ENCODE results near the gene MCM9.

The MCM9 gene

DNA sequence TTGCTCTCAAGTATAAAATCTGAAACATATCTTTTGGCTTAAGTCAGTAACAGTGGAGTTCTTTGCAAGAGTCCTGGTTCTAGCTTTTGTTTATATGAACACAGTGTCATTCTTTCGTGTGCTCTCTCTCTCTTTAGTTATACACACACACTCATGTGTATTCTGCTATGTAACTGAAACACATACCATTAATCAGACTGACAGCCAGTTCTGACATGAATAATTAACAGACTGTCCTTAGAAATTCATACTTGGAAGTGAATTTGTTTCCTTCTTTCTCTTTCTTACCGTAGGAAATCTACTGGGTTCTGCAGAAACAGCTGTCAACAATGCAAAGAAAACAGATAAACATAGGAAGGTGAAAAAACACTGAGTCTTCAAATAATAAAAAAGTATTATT, 2.5 kb downstream of the MCM9 start:
- DNase-seq (ENCODE audit: low read depth in 3 of 3), result no peak

GRCh38 chr6:118931436-118931835, 3.5 kb downstream of the MCM9 start:
- DNase-seq (ENCODE audit: low read depth in 3 of 3), result no peak

DNA sequence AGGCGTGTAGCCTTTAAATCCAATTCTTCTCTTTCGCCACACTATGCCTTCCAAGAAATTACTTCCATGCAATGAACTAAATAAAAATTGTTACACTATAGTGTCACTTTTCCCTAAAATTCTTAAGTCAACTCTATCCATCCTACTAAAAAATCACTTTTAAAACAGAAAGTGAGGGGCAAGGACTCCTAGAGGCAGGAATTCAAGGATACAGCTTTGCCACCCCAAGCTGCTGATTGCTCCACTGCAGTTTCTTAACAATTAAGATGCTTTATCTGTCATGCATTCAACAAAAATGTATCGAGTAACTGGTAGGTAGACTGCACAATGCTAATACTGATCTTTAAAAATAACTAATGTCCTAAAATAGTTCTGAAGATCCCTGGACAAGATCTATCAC, 4.3 kb downstream of the MCM9 start:
- no peak for DNase-seq (ENCODE audit: low read depth in 3 of 3)

- no peak for DNase-seq (ENCODE audit: low read depth in 3 of 3)
Observed at GRCh38 chr6:118923035-118923434, 11.9 kb downstream of the MCM9 start.

DNA sequence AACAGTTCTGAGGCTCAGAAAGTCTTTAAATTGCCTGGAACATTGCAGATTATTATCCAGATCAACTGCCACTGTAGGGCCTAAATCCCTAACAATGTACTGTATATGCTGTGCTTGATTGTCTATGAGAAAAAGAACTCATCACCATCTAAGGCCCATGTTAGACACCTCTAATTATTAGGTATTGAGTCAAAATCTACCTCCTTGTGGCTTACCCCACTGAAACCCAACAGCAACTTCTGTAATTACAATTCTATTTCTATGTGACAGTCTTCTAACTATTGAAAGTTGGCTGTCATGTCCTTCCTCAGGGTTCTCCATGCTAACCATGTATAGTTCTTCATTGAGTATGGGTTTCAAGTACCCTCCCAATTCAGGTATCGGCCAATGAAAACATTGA, 13.9 kb downstream of the MCM9 start:
- no peak for DNase-seq (ENCODE audit: low read depth in 3 of 3)

GRCh38 chr6:118918329-118918725, 16.6 kb downstream of the MCM9 start:
- no peak for DNase-seq (ENCODE audit: low read depth in 3 of 3)

DNA sequence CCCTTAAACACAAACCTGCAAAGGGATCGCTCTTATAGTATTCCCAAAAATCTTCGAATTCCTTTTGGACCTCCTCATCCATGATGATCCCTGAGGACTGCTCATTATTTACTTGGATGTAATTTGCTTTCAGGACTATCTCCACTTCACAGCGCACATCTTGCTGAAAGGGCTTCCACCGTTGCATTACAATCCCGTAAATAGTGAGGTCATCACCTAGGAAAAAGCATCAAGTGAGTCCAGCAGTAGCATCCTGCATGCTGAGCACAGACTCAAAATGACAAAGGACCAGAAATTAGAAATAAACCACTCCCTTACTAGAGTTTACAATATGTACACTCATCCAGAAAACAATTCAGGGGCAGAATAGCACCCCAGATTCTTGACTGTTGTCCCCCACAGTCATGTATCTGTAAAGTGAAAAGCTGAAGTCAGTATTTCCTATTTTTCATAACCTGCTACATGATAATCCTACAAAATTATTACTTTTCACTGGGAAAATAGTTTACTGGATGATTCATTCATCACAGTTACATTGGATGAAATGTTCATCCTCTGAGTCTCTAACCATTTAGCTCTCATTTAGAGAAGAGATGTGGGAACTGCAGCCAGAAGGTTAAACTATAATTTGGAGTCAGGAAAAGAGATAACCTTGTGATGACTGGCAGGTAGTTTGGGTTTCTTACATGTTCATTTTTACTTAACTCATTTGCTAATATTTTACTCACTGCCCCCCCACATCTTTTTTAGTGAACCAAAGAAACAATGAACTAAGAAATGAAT, 17.2 kb downstream of the MCM9 start:
- no peak for DNase-seq (ENCODE audit: low read depth in 3 of 3)

DNA sequence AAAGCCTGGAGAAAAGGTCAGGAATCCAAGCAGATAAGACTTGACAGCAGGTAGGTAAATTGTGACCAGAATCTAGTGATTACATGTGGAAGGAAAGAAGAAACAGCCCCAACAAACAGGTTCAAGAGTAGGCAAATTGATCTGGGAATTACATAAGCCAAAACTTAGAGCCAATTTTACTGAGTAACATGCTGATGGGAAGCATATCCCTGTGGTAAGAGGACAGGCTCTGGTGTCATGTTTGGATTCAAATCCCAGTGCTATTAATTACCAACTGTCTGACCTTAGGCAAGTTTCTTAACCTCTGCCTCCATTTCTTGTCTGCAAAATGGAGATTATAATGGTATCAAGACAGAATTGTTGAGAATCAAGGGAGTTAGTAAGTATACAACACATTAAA, 20.4 kb downstream of the MCM9 start:
- no peak for DNase-seq (ENCODE audit: low read depth in 3 of 3)

GRCh38 chr6:118913161-118913560, 21.8 kb downstream of the MCM9 start:
- no peak for DNase-seq (ENCODE audit: low read depth in 3 of 3)

- no peak for DNase-seq (ENCODE audit: low read depth in 3 of 3)
Observed at GRCh38 chr6:118912646-118913045, 22.3 kb downstream of the MCM9 start.

DNA sequence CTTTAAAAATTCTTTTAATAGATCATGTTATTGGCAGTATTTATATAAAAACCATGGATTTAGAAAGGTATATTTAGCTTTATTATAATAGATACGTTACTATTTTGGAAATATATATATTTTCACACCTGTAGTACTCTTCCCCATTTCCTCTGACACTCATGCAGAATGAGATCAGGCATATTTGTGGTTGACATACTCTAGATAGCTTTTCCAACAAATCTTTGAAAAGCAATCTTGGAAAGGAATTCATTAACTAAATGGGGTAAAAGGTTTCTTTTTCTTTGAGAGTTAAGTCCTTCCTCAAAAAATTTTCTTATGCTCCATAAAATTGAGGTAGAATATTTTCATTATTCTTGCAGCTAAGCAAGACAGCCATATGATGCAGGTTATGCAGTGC, 26.5 kb downstream of the MCM9 start:
- no peak for DNase-seq (ENCODE audit: low read depth in 3 of 3)

GRCh38 chr6:118905851-118906250, 29.1 kb downstream of the MCM9 start:
- DNase-seq (ENCODE audit: low read depth in 3 of 3), result no peak

- DNase-seq (ENCODE audit: low read depth in 3 of 3), result no peak
Observed at GRCh38 chr6:118905084-118905483, 29.9 kb downstream of the MCM9 start.

- DNase-seq (ENCODE audit: low read depth in 3 of 3), result no peak
Observed at GRCh38 chr6:118903691-118904090, 31.3 kb downstream of the MCM9 start.

GRCh38 chr6:118903138-118903537, 31.8 kb downstream of the MCM9 start:
- DNase-seq (ENCODE audit: low read depth in 3 of 3), result no peak

DNA sequence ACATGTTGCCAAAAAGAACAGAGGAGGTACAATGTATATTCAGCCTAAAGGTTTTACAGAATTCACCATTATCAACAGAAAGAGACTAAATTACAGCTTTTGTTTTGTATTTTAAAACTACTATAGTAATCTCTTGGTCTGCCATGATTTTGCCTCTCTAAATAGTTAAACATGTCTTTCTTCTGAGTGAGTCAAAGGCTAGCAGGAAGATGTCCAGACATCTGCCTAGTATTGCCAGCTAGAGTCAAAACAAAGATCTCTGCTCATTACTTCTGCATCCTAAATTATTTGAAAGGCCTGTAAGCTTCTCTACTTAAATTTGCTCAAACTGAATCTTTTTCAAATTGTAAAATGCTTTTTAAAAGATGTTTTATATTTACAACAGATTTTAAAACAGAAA, 32.2 kb downstream of the MCM9 start:
- DNase-seq (ENCODE audit: low read depth in 3 of 3), result no peak

DNA sequence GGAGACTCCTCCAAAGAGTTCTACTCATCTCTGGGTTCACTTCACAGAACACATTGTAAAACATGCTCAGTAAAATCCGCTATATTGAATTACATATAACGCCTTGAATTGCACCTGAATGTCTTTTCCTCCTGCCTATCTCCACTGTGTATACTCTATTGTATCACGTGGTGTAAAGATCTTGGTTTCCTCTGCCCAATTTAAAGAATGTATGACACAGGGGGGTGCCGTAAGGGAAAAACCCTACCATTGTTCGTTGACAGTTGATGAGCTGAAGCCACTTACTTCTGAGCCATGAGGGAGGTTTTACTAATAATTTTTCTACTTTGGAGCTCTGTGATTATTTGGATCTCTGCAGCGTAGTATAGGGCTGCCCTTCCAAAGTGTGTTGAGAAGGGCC, 35.0 kb downstream of the MCM9 start:
- DNase-seq (ENCODE audit: low read depth in 3 of 3), result no peak

DNA sequence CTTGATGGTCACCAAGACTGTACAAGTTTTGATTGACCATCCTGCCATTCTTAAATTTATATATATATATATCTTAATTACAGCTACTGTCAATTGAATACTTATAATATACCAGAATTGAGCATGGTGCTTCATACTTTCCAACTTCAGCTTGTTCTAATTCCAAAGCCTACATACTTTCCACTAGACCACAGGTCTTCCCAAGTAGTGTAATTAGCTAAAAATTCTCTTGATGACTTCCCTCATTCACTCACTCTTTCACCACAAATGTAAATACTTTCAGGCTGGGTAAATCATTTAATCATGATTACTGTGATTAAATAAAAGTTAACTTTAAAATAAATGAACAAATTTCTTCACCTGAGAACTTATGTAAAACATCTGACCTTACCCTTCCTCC, 37.6 kb downstream of the MCM9 start:
- no peak for DNase-seq (ENCODE audit: low read depth in 3 of 3)

DNA sequence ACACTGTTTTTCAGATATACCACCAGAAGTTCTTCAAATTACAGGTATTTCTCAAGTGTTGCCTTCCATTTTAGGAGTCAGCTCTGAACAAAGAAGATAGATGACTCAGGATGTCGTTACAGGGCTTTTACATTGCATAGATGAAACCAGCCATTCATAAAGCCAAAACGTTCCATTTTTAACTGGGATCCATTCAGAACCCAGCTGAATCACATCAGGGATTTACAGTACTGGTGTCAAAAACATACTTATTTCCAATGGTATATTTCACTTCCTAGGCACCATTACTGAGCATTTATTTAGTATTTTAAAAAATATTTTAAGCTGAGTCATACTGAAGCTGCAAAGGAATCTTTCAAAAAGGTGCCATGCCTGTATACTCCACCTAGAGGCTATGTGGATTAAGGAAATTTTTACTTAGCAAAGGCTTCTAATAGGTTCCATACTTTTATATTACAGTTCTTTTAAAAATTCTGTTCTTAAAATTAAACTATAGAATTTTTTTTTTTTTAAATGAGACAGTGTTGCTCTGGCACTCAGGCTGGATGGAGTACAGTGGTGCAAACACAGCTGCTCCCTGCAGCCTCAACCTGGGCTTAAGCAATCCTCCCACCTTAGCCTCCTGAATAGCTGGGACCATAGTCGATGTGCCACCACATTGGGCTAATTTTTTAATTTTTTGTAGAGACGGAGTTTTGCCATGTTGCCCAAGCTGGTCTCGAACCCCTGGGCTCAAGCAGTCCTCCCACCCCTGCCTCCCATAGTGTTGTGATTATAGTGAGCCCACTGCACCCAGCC, 38.4 kb downstream of the MCM9 start:
- DNase-seq (ENCODE audit: low read depth in 3 of 3), result no peak

DNA sequence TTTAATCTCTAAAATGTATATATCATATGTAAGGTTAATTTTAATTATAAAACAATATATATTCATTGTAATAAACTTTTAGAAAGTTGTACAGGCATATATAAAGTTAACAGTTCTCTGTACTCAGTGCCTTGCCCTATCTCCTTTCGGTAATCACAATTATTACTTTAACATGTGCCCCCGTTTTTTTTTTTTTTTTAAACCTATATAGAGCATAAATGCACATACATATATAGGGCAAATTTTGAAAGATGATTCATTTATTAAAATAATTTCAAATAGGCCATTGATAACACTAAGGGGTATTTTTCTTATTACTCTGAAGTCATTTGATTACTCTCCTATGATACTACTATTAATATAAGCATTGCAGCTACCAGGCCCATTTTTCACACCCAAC, 39.1 kb downstream of the MCM9 start:
- no peak for DNase-seq (ENCODE audit: low read depth in 3 of 3)

- no peak for DNase-seq (ENCODE audit: low read depth in 3 of 3)
Observed at GRCh38 chr6:118895261-118895560, 39.7 kb downstream of the MCM9 start.

- peak; percentile 17 to 46 (median 39) for DNase-seq (ENCODE audit: low read depth in 3 of 3)
Observed at GRCh38 chr6:118894425-118895260, 40.3 kb downstream of the MCM9 start.
